Measurements from ENCODE around the gene IKZF2. TPM values are rescaled to one million over a fixed set of nuclear protein-coding genes. Genes with fewer than 3 reads are reported as not detected.
"Not testable (repeated sequence)": the region's sequence is repeated elsewhere in the genome, so short reads cannot be mapped to it uniquely, and the experiment has no call there.

Gene IKZF2
- total RNA-seq, 2 donors from 2014 or later = 4.5 to 4.8 TPM

DNA sequence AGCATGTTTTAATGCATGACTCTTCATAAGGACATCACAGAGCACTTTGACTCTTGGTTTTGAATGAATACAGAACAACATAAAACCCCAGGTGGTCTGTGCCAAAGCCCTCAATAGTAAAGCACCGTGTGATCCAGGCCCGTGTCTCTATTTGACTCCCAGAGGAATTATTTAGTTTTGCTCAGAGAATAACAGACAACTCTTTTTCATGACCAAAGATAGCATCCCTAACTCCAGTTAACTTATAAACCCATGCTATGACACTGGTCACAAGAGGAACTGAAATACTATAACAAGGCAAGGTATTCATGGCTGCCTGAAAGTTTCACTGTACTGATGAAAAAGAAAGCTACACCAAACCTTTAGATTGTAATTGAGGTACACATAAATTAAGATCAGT lies 128.4 kb downstream of the IKZF2 start:
- TF ChIP-seq, protein P1, sequence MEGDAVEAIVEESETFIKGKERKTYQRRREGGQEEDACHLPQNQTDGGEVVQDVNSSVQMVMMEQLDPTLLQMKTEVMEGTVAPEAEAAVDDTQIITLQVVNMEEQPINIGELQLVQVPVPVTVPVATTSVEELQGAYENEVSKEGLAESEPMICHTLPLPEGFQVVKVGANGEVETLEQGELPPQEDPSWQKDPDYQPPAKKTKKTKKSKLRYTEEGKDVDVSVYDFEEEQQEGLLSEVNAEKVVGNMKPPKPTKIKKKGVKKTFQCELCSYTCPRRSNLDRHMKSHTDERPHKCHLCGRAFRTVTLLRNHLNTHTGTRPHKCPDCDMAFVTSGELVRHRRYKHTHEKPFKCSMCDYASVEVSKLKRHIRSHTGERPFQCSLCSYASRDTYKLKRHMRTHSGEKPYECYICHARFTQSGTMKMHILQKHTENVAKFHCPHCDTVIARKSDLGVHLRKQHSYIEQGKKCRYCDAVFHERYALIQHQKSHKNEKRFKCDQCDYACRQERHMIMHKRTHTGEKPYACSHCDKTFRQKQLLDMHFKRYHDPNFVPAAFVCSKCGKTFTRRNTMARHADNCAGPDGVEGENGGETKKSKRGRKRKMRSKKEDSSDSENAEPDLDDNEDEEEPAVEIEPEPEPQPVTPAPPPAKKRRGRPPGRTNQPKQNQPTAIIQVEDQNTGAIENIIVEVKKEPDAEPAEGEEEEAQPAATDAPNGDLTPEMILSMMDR (IDR thresholded peaks at IDR 0.05) = no peak
- Histone ChIP-seq H3K9me3 (no peaks in the 10 kb centered on the region), H3K4me1 (no peaks in the 10 kb centered on the region), H3K9ac (ENCODE audit: low read depth in 2 of 2, low read length in 2 of 2) (no peak overlapping the region), H3K27me3 (no peaks in the 10 kb centered on the region), H3K27ac (no peak overlapping the region), H3K4me3 (no peak overlapping the region), H3K36me3 (no peaks in the 10 kb centered on the region)
- DNase-seq = no peak
- intact Hi-C loops (cut with DNase I) = no loop called here

DNA sequence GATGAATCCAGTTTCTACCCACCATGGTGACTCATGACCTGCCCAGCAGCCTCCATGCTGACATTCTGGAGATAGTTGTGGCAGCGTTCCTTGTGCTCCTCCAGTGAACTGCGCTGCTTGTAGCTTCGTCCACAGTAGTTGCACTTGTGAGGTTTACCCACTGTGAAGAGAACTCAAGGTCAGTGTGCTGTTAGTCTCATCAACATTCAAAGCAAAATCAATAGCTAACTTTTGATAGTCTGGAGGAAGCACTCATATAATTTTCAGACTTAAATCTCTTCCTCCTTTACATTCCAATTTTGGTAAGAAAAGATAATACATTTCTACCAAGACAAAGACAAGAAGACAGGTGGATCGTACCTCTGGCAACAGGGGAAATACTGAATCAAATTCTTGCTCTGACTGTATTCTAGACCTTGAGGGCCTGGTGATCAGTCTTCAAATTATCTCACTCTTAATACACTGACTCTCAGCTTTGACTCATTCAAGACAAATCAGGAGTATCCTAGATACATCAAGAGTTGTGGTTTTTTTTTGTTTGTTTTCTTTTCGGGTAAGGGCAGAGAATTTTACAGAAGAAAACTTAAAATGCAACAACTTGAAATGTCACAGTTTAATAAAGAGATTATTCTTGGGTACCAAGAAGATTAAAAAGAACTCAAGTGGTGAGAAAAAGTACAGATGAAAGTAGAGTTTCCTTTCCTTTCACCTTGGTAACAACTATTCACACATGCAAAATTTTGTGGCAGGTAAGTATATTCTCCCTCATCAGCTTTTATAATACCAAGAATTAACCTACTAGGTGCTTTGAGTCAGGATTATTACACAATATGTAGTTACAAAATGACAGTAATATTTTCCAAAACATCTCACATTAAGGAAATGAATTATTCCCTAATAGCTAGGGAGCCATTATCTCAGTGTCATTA lies 129.2 kb downstream of the IKZF2 start:
- no peak for DNase-seq
- intact Hi-C loops (cut with DNase I) = no loop called here

DNA sequence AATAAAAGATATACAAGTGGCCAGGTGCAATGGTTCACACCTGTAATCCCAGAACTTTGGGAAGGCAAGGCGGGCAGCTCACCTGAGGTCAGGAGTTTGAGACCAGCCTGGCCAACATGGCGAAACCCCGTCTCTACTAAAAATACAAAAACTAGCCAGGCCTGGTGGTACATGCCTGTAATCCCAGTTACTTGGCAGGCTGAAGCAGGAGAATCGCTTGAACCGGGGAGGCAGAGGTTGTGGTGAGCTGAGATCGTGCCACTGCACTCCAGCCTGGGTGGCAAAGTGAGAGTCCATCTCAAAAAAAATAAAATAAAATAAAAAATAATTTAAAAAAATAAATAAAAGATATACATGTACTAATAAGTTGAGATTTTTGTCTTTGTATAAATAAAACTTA lies 130.5 kb downstream of the IKZF2 start:
- DNase-seq; H3K9me3 ChIP-seq; H3K27me3 ChIP-seq; H3K4me3 ChIP-seq; H3K4me1 ChIP-seq; intact Hi-C loops (cut with DNase I); H3K27ac ChIP-seq; H3K36me3 ChIP-seq; H3K9ac ChIP-seq (ENCODE audit: low read depth in 2 of 2, low read length in 2 of 2): not testable (repeated sequence)

More for the DNA sequence above, 129.2 kb downstream of the IKZF2 start:
- Histone ChIP-seq H3K9me3 (no peaks in the 10 kb centered on the region), H3K9ac (ENCODE audit: low read depth in 2 of 2, low read length in 2 of 2) (no peak overlapping the region), H3K27ac (no peak overlapping the region), H3K4me3 (no peak overlapping the region), H3K36me3 (no peaks in the 10 kb centered on the region), H3K4me1 (no peaks in the 10 kb centered on the region), H3K27me3 (no peaks in the 10 kb centered on the region)
- TF ChIP-seq, protein P1 (IDR thresholded peaks at IDR 0.05) = no peak

DNA sequence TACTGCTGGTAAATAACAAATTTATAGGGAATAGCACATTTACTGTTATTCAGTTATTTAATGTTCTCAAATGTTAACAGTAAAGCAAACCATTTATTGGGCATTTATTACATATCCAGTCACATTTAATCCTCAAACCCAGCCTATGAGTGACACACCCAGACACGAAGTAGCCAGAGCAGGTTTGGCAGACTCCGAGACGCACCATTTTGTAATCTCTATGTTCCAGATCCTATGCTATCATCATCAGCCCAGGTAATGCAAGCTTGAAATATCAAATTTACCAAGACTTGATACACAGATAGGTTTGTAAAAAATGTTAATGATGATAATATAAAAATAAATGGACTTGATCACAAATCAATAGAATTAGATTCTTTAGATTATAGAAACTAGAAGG lies 131.1 kb downstream of the IKZF2 start:
- H3K9me3 ChIP-seq = no peaks in the 10 kb centered on the region
- no peaks in the 10 kb centered on the region for H3K36me3 ChIP-seq
- no peak overlapping the region for H3K9ac ChIP-seq (ENCODE audit: low read depth in 2 of 2, low read length in 2 of 2)
- no peak overlapping the region for H3K27ac ChIP-seq
- intact Hi-C loops (cut with DNase I) = no loop called here
- no peak overlapping the region for H3K4me3 ChIP-seq
- no peak for DNase-seq
- TF ChIP-seq, protein P1 (IDR thresholded peaks at IDR 0.05) = no peak
- no peaks in the 10 kb centered on the region for H3K4me1 ChIP-seq
- H3K27me3 ChIP-seq = no peaks in the 10 kb centered on the region

DNA sequence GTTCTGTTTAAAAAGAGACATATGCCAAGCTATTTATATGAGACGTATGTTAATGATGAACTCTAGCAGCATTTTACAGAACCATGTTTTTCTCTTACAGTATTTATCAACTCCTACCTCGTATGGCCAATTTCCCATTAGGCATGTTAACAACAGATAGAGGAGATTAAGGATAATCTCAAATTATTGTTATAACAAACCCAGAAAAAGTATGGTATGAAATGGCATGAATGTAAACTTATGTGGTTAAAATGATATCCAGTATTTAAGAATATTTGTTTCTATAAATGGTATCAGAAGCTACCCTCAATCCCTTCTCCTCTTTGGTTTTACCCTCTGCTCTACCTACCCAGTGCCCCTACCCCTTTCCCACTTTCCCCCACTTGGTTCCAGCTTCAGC lies 132.0 kb downstream of the IKZF2 start:
- DNase-seq = no peak
- TF ChIP-seq, protein P1 (IDR thresholded peaks at IDR 0.05) = no peak
- Histone ChIP-seq H3K27ac (no peak overlapping the region), H3K36me3 (no peaks in the 10 kb centered on the region), H3K9me3 (no peaks in the 10 kb centered on the region), H3K4me3 (no peak overlapping the region), H3K4me1 (no peaks in the 10 kb centered on the region), H3K9ac (ENCODE audit: low read depth in 2 of 2, low read length in 2 of 2) (no peak overlapping the region), H3K27me3 (no peaks in the 10 kb centered on the region)
- intact Hi-C loops (cut with DNase I) = no loop called here

DNA sequence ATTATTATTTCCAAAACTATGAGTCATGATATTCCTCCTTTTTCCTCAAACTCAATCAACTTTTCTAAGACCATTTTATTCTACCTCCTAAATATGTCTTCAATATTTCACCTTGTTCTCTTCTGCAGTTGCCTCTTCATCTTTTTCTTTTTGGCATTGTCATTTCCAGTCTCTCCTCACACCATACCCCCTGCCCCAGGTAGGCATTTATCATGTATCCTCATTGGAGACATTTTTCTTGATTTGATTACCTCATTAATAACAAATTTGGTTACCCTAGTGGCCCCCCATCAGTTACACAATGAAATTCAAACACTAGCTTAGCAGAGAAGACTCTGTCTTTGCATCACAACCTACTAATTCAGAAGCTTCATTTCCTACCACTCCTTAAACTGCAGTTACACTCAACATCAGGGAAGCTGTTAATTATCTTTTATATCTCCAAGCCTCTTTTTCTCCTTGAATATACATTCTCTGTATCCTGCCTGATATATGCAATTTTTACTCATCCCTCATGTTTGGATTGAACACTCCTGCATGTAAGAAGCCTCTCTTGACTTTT lies 133.0 kb downstream of the IKZF2 start:
- TF ChIP-seq, protein P1 (IDR thresholded peaks at IDR 0.05) = no peak
- no peaks in the 10 kb centered on the region for H3K9me3 ChIP-seq
- no peak overlapping the region for H3K9ac ChIP-seq (ENCODE audit: low read depth in 2 of 2, low read length in 2 of 2)
- intact Hi-C loops (cut with DNase I) = no loop called here
- H3K36me3 ChIP-seq = no peaks in the 10 kb centered on the region
- no peak for DNase-seq
- no peaks in the 10 kb centered on the region for H3K27me3 ChIP-seq
- H3K4me3 ChIP-seq = no peak overlapping the region
- no peaks in the 10 kb centered on the region for H3K4me1 ChIP-seq
- H3K27ac ChIP-seq = no peak overlapping the region
